ENCODE measurements around the gene ZNF81.
"Not testable (repeated sequence)": the region's sequence is repeated elsewhere in the genome, so short reads cannot be mapped to it uniquely, and the experiment has no call there.

Gene ZNF81

GRCh38 chrX:47936224-47936939 lies 99.7 kb downstream of the ZNF81 start:
- DNase-seq (ENCODE audit: low read depth in 2 of 2): no peak

- DNase-seq (ENCODE audit: low read depth in 2 of 2): no peak
Measured at GRCh38 chrX:47936940-47937317, 100.2 kb downstream of the ZNF81 start.

GRCh38 chrX:47940448-47940847 lies 103.7 kb downstream of the ZNF81 start:
- no peak for DNase-seq (ENCODE audit: low read depth in 2 of 2)

- DNase-seq (ENCODE audit: low read depth in 2 of 2): no peak
Measured at GRCh38 chrX:47941423-47941822, 104.7 kb downstream of the ZNF81 start.

- DNase-seq (ENCODE audit: low read depth in 2 of 2): not testable (repeated sequence)
Measured at GRCh38 chrX:47955295-47955694, 118.6 kb downstream of the ZNF81 start.

- DNase-seq (ENCODE audit: low read depth in 2 of 2): no peak
Measured at GRCh38 chrX:47956016-47956415, 119.3 kb downstream of the ZNF81 start.

- not testable (repeated sequence) for DNase-seq (ENCODE audit: low read depth in 2 of 2)
Measured at GRCh38 chrX:47958206-47958605, 121.5 kb downstream of the ZNF81 start.

- DNase-seq (ENCODE audit: low read depth in 2 of 2): no peak
Measured at GRCh38 chrX:47958761-47959342, 122.2 kb downstream of the ZNF81 start.

GRCh38 chrX:47960406-47960805 lies 123.7 kb downstream of the ZNF81 start:
- DNase-seq (ENCODE audit: low read depth in 2 of 2): no peak

GRCh38 chrX:47961830-47962229 lies 125.1 kb downstream of the ZNF81 start:
- not testable (repeated sequence) for DNase-seq (ENCODE audit: low read depth in 2 of 2)

GRCh38 chrX:47965526-47965925 lies 128.8 kb downstream of the ZNF81 start:
- not testable (repeated sequence) for DNase-seq (ENCODE audit: low read depth in 2 of 2)
